ENCODE measurements around the gene TAX1BP3. TPM values are rescaled to one million over a fixed set of nuclear protein-coding genes. Genes with fewer than 3 reads are reported as not detected.

TAX1BP3 gene
- total RNA-seq, 1 experiment from 2014 or later = 121 TPM

DNA sequence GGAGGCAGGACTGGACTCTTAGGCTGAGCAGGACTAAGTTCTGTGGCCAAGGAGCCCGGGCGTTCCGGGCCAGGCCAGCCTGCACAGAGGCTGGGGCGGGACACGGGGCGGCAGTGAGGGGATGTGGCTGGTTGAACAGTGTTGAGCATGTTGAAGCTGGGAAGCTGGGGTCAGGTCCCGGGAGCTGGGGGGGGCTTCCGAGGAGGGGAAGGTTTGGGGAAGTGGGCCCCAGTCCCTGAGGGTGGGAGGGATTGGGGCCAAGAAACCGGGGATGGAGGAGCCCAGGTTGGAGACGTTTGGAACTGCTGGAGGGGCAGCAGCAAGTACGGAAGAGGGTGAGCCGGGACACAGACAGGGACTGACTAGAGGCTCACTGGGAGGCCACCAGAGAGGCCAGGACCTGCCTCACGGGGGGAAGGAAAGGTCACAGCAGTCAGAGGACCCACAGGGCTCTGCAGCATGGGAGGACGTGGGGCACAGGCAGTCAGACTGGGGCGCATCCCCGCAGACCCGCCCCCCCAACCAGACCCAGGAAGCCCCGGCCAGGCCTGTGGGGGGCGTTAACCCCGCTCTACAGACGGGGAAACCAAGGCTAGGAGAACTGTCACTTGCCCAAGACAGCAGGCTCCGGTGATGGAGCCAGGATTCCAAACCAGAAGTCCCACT lies 9.5 kb downstream of the TAX1BP3 start:
- DNase-seq (ENCODE audit: low spot score) = no peak

DNA sequence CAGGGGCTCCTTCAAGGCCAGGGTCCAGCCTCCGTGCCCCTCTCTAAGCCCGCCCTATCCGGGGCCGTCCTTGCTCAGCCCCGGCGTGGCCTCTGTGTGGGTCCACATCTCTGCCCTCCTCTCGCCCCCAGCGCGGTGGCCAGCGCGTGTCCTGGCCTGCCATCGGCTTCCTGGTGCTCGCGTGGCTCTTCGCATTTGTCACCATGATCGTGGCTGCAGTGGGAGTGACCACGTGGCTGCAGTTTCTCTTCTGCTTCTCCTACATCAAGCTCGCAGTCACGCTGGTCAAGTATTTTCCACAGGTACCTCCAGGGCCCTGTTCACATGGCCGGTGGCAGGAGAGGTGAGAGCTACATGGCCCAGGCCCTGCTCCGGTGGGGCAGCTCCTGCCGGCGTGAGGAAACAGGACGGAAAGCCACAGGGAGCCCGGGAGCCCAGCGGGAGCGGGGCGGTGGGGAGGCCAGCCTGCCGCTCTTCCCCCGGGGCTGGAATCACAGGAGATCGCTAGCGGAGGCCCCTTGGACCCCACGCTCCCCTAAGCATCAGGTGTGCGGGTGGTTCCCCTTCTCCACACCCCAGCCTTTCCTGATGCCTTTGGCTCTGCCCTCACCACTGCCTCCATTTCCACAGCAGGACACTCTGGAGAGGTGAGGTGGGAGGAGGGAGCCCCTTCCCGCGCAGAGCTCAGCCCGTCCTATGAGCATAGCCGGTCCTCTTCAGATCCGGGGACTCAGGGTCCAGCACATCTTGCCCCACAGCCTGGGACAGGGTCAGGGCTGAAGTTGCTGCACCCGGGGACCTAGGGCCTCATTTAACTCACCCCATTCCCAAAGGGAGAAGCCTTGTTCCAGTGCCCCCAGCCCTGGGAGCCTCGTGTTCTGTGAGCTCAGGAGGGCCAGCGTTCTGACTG lies 10.2 kb downstream of the TAX1BP3 start:
- DNase-seq (ENCODE audit: low spot score) = no peak

- no peak for DNase-seq (ENCODE audit: low spot score)
Measured at GRCh38 chr17:3657588-3657869, 10.8 kb downstream of the TAX1BP3 start.

GRCh38 chr17:3656755-3657587 lies 11.4 kb downstream of the TAX1BP3 start:
- DNase-seq (ENCODE audit: low spot score) = no peak

DNA sequence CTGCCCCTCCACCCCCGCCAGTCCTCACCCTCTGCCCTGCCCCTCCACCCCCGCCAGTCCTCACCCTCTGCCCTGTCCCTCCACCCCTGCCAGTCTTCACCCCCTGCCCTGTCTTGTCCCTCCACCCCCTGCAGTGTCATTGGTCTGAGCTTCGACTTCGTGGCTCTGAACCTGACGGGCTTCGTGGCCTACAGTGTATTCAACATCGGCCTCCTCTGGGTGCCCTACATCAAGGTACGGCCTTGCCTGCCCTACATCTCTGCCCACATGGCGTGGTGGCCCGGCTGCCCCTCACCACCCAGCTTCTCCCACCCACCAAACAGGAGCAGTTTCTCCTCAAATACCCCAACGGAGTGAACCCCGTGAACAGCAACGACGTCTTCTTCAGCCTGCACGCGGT lies 12.0 kb downstream of the TAX1BP3 start:
- DNase-seq (ENCODE audit: low spot score) = no peak

DNA sequence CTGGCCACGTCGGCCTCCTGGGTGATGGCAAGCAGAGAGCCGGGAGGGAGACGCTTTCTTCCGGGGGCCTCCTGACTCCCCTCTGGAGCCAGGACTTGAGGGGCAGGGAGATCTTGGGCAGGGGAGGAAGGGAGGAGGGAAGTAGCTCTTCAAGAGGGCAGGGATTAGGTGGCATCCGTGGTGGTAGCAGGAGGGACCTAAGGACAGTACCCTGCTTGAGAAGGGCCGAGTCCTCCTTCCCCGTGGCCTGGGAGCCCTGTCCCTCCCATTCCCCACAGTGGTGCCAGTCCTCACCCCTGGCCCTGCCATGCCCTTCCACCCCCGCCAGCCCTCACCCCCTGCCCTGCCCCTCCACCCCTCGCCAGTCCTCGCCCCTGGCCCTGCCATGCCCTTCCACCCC lies 12.6 kb downstream of the TAX1BP3 start:
- no peak for DNase-seq (ENCODE audit: low spot score)

- peak; percentile 58 for DNase-seq (ENCODE audit: low spot score)
Measured at GRCh38 chr17:3647769-3648555, 20.4 kb downstream of the TAX1BP3 start.

GRCh38 chr17:3647251-3647650 lies 21.1 kb downstream of the TAX1BP3 start:
- no peak for DNase-seq (ENCODE audit: low spot score)

DNA sequence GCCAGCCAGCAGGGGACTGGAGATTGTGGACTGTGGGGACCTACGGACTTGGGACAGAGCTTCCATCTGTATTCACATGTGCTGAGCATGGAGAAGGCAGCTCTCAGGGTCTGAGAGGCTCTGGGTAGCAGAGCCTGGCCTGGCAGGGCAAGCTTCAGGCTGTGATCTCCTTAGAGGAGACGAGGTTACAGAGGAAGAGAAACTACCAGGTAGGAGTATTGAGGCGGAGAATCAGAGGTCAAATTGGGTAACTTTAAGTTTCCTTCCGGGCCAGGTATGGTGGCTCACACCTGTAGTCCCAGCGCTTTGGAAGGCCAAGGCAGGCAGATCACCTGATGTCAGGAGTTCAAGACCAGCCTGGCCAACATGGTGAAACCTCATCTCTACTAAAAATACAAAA lies 23.1 kb downstream of the TAX1BP3 start:
- DNase-seq (ENCODE audit: low spot score) = no peak

- no peak for DNase-seq (ENCODE audit: low spot score)
Measured at GRCh38 chr17:3643889-3644349, 24.5 kb downstream of the TAX1BP3 start.

GRCh38 chr17:3641717-3642486 lies 26.5 kb downstream of the TAX1BP3 start:
- DNase-seq (ENCODE audit: low spot score) = no peak

DNA sequence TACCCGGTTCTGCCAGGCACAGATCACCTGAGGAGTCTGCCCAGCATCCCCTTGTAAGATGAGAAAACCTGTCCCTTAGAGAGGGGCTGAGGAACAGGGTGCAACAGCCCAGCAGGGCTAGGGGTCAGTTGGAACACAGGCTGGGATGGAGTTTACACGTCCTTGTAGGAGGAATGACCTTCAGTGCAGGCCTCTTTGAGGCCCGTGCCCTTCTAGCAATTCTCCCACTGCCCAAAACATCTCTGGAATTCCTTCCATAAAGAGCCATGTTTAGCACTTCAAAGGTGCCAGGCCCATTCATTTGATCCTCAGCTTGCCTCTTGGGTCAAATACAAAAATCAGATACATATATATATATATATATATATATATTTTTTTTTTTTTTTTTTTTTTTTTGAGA lies 27.4 kb downstream of the TAX1BP3 start:
- DNase-seq (ENCODE audit: low spot score) = no peak

DNA sequence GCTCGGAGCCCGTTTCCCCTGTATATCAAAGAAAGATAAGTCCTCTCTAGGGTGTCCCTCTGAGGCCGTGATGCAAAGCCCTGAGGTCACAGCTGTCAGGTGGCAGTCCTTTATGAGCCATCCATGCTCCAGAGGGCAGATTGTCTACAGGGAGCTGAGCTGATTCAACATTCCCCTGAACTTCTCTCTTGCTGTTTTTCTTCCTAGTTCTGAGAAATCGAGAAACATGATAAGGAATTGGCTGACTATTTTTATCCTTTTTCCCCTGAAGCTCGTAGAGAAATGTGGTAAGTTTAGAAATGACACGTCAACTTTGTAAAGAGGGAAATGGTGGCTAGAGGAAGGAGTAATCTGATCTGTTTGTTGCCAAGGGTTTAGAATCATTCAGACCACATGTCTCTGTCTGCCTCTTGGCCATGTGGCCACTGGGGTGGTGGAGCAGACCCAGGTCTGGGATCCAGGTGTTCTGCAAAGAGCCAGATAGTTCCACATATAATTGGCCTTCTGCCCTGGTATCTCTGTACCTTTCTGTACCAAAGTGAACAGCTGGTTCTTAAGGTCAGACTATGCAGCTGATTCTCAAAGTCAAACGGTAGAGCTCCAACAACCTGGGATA lies 28.3 kb downstream of the TAX1BP3 start:
- no peak for DNase-seq (ENCODE audit: low spot score)

- no peak for DNase-seq (ENCODE audit: low spot score)
Measured at GRCh38 chr17:3636908-3637373, 31.4 kb downstream of the TAX1BP3 start.

DNA sequence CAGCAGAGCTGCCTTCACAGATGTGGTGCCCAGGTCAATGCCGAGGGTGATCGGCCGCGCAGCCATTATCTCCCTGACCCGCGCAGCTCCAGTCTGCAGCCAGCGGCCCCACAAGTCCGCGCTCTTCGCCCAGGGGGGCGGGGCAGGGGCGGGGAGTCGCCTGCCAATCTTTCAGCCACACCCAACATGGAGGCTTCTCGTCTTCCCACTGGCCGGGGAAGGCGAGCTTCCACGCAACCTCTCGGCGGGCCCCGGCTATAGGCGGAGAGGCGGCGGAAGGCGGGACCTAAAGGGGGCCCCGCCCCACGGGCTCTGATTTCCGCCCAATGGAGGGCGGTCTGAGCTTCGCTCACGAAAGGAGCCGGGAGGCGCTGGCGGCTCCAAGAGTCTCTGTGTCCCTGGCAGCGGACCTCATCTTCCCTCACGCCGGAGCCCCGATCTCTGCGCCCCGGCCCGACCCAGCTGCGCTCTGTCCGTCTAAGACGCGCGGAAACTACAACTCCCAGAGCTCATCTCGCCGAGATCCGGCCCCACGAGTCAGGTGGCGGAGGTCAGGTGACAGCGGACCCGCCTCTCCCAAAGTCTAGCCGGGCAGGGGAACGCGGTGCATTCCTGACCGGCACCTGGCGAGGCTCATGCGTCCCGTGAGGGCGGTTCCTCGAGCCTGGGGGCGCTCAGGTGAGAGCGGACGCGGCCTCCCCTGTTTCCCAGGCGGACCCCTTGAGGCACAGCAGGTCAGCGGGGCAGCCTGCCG lies 32.0 kb downstream of the TAX1BP3 start, which contains the start of the genes CTNS and SHPK:
TSS of gene CTNS (plus strand) at position 607 of the 754 bp plus-strand sequence. CDS start 3,447 bp downstream, outside the sequence.
TSS of gene SHPK (minus strand) at position 97 of the 754 bp plus-strand sequence. CDS start at position 66, 31 bp downstream.
- peak; percentile 92 for DNase-seq (ENCODE audit: low spot score)

- peak; percentile 31 for DNase-seq (ENCODE audit: low spot score)
Measured at GRCh38 chr17:3635474-3636153, 32.8 kb downstream of the TAX1BP3 start.

DNA sequence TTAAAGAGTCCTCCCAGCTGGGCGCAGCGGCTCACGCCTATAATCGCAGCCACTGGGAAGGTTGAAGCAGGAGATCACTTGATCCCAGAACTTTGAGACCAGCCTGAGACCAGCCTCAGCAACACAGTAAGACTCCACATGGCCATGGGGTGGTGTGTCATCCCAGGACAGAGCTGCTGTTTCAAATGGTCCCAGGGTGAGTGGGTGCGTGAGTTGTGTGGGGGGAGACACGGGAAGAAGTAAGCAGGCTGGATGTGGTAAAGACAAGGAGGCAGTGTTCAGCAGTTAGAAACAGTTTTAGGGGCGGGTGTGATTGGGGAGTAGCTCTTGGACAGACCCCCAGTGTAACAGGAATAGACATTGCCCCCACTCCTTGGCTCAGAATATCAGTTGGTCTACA lies 36.1 kb downstream of the TAX1BP3 start:
- no peak for DNase-seq (ENCODE audit: low spot score)

GRCh38 chr17:3630781-3631180 lies 37.6 kb downstream of the TAX1BP3 start:
- no peak for DNase-seq (ENCODE audit: low spot score)
